ENCODE data around the gene FBRS. TPM values are rescaled to one million over a fixed set of nuclear protein-coding genes. Genes with fewer than 3 reads are reported as not detected.

FBRS gene
- total RNA-seq, 1 experiment from 2014 or later, result 16.8 TPM

DNA sequence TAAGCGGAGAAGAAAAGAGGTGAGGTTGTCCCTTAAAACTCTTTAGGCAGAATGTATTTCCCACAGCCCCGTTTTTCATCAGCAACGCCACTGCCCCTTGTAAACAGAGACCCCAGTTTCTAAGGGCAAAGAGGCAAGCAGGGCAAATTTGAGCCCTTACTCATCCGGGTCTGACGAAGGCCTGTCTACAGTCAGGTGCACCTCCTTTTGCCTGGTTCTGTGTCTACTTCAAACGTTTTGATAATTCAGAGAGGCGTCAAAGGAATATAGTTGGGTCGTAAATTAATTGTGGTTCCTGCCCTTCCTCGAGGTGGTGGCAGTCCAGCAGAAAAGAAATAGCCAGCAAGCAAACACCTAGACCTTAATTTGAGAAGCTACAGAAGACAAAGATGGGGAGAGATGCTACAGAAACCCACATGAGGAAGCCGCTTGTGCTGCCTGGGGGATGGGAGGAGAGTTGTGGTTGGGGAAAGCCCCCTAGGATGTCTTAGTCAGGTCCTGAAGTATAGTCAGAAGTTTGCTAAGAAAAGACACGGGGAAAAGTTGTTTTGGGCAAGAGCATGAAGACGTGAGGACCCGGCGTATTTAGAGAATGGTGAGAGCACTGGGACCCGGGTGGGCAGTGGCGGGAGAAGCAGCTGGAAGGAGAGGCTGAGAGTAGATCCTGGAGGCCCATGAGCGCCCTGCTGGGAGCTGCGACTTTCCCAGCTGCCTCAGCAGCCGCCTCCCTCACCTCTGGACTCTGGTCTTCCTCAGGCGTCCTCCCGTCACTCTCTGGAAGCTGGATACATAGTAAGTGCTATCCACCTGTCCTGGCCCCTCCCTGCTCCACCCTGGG lies 2.4 kb downstream of the FBRS start:
- WGBS (ENCODE audit: extremely low coverage, insufficient read length, low lambda C conversion rate), result no CpG with 5 or more reads among the region's 21 CpGs
- no peak overlapping the region for H4K5ac ChIP-seq (ENCODE audit: insufficient read length, low read depth, low read length)
- Mint-ChIP-seq H3K27ac (no peak overlapping the region), H3K9me3 (no peaks in the 10 kb centered on the region), H3K36me3 (ENCODE audit: insufficient read depth in 1 of 3, low read depth in 3 of 3) (peaks cover 15 to 52% (median 44%) of the 10 kb centered on the region in 3 experiments), H3K4me3 (peak overlapping the region; percentile 58 to 77), H3K4me1 (peaks cover 5 to 12% of the 10 kb centered on the region in 2 experiments), H3K27me3 (ENCODE audit: low read depth) (peaks cover 59% of the 10 kb centered on the region)
- H2BK15ac ChIP-seq (ENCODE audit: low read depth, low read length), result no peak overlapping the region
- no peak for DNase-seq
- H3K4me2 ChIP-seq (ENCODE audit: insufficient read depth, insufficient read length, low read length), result no peak overlapping the region
- no peak overlapping the region for H2BK12ac ChIP-seq (ENCODE audit: insufficient read length, low read depth, low read length)
- no peaks in the 10 kb centered on the region for H4K20me1 ChIP-seq (ENCODE audit: control insufficient read depth, insufficient read depth, insufficient read length)
- no peak overlapping the region for H3K23ac ChIP-seq (ENCODE audit: insufficient read length, low read depth, low read length)
- H3K4me1 ChIP-seq (ENCODE audit: insufficient read depth, low read length), result no peaks in the 10 kb centered on the region
- no peak overlapping the region for H2AK5ac ChIP-seq (ENCODE audit: insufficient read length, low read length)
- H3K4ac ChIP-seq (ENCODE audit: low read depth, low read length), result no peak overlapping the region
- no peaks in the 10 kb centered on the region for H3K23me2 ChIP-seq (ENCODE audit: insufficient read length, low read depth, low read length, poor library complexity, severe bottlenecking)
- H2BK20ac ChIP-seq (ENCODE audit: low read depth, low read length, poor library complexity, severe bottlenecking), result no peak overlapping the region
- H3K56ac ChIP-seq (ENCODE audit: insufficient read length, low read depth, low read length), result no peak overlapping the region
- no peaks in the 10 kb centered on the region for H3K79me1 ChIP-seq (ENCODE audit: insufficient read depth, low read depth, low read length, poor library complexity, severe bottlenecking)
- H2BK5ac ChIP-seq (ENCODE audit: insufficient read length, low read length), result no peak overlapping the region
- H2BK120ac ChIP-seq (ENCODE audit: low read depth, low read length, poor library complexity, severe bottlenecking), result no peak overlapping the region
- H3K9me3 ChIP-seq (ENCODE audit: control insufficient read depth, low read depth, low read length), result no peaks in the 10 kb centered on the region
- H2AFZ ChIP-seq (ENCODE audit: low read length), result no peak overlapping the region
- H3K27ac ChIP-seq (ENCODE audit: insufficient read length, low read depth, low read length), result no peak overlapping the region
- peaks cover 6% of the 10 kb centered on the region; the same call in 1 of the 2 replicates for H3K27me3 ChIP-seq (ENCODE audit: insufficient read depth, low read length)
- H4K8ac ChIP-seq (replicated peaks; ENCODE audit: insufficient read length, low read depth, low read length), result no peak overlapping the region
- H3K79me2 ChIP-seq (ENCODE audit: insufficient read depth, low read length), result no peaks in the 10 kb centered on the region
- no peak overlapping the region for H4K91ac ChIP-seq (ENCODE audit: insufficient read length, low read depth, low read length)
- no peak overlapping the region for H3T11ph ChIP-seq (ENCODE audit: low read length)
- TF ChIP-seq, protein P1, sequence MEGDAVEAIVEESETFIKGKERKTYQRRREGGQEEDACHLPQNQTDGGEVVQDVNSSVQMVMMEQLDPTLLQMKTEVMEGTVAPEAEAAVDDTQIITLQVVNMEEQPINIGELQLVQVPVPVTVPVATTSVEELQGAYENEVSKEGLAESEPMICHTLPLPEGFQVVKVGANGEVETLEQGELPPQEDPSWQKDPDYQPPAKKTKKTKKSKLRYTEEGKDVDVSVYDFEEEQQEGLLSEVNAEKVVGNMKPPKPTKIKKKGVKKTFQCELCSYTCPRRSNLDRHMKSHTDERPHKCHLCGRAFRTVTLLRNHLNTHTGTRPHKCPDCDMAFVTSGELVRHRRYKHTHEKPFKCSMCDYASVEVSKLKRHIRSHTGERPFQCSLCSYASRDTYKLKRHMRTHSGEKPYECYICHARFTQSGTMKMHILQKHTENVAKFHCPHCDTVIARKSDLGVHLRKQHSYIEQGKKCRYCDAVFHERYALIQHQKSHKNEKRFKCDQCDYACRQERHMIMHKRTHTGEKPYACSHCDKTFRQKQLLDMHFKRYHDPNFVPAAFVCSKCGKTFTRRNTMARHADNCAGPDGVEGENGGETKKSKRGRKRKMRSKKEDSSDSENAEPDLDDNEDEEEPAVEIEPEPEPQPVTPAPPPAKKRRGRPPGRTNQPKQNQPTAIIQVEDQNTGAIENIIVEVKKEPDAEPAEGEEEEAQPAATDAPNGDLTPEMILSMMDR (conservative IDR thresholded peaks at IDR 0.05), result no peak
- H3K9ac ChIP-seq (ENCODE audit: extremely low read depth, insufficient read length, low read length), result no peak overlapping the region
- H3K14ac ChIP-seq (ENCODE audit: insufficient read depth, low read length), result no peak overlapping the region
- H3K18ac ChIP-seq (ENCODE audit: insufficient read length, low read depth, low read length), result no peak overlapping the region

All from H9 (cell line).